ENCODE results near the gene MATN3. TPM values are rescaled to one million over a fixed set of nuclear protein-coding genes. Genes with fewer than 3 reads are reported as not detected.

Gene MATN3
- total RNA-seq, 2 experiments from 2014 or later = not detected

DNA sequence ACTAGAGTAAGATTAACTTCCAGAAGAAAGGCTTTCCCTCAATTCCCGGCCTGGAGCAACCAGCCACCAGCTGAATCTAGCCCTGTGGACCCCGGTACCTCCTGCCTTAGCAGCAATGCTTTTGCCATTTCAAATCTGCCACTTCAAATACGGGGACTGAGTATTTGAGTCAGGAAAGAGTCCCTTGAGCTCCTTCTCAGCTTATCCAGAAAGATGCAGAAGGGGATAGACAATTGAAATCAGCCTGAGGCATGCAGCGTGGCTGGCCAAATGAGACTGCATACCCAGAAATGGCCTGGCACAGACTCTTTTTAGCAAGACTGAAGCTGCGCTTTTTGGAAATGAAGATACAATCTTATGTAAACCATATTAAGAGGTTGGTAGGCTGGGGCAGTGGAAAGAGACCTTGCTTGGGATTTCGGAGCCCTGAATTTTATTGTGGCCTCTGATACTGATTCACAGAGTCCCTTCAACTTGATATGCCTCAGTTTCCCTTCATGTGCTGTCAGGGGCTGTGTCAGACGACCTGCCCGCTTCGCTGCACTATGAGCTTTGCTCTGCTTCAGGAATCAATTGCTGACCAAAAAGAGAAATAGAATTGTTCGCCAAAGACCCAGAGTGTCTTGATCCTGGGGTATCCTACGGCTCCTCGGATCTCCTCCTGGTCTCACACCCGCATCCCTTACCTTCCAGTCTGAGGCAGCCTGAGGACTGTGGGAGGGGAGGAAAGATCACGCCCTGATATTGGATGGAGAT lies 1.0 kb downstream of the MATN3 start:
- Histone ChIP-seq H3K79me2 (ENCODE audit: insufficient read depth, low read depth, low read length) (no peaks in the 10 kb centered on the region), H3K27ac (ENCODE audit: low read depth, low read length, poor library complexity, severe bottlenecking) (no peak overlapping the region), H3K4me1 (ENCODE audit: insufficient read depth, low read length, poor library complexity, severe bottlenecking) (no peaks in the 10 kb centered on the region), H3K9me2 (ENCODE audit: insufficient read depth, low read length) (no peaks in the 10 kb centered on the region), H3K4me2 (ENCODE audit: low read length) (no peak overlapping the region), H2AFZ (ENCODE audit: low read length) (no peak overlapping the region), H3K4me3 (ENCODE audit: low read depth, low read length, poor library complexity, severe bottlenecking) (no peak overlapping the region), H3K9me3 (ENCODE audit: low read length) (no peaks in the 10 kb centered on the region), H4K20me1 (ENCODE audit: insufficient read depth, low read length) (no peaks in the 10 kb centered on the region), H3K36me3 (ENCODE audit: insufficient read depth, low read length) (no peaks in the 10 kb centered on the region)
- TF ChIP-seq EZH2phosphoT487 (IDR thresholded peaks at IDR 0.05; ENCODE audit: borderline replicate concordance, low read depth, low read length) = no peak
- TF ChIP-seq, protein P1, sequence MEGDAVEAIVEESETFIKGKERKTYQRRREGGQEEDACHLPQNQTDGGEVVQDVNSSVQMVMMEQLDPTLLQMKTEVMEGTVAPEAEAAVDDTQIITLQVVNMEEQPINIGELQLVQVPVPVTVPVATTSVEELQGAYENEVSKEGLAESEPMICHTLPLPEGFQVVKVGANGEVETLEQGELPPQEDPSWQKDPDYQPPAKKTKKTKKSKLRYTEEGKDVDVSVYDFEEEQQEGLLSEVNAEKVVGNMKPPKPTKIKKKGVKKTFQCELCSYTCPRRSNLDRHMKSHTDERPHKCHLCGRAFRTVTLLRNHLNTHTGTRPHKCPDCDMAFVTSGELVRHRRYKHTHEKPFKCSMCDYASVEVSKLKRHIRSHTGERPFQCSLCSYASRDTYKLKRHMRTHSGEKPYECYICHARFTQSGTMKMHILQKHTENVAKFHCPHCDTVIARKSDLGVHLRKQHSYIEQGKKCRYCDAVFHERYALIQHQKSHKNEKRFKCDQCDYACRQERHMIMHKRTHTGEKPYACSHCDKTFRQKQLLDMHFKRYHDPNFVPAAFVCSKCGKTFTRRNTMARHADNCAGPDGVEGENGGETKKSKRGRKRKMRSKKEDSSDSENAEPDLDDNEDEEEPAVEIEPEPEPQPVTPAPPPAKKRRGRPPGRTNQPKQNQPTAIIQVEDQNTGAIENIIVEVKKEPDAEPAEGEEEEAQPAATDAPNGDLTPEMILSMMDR (conservative IDR thresholded peaks at IDR 0.05; ENCODE audit: low read length) = no peak
- no TSS peak for BruUV-seq (replicated peaks)
- ChIA-PET CTCF (ENCODE audit: unreplicated experiment) (no interaction called here), POLR2A (no interaction called here)
- intact Hi-C loops (cut with micrococcal nuclease; ENCODE audit: unreplicated experiment) = no loop called here
- no peak for DNase-seq (ENCODE audit: low spot score)

DNA sequence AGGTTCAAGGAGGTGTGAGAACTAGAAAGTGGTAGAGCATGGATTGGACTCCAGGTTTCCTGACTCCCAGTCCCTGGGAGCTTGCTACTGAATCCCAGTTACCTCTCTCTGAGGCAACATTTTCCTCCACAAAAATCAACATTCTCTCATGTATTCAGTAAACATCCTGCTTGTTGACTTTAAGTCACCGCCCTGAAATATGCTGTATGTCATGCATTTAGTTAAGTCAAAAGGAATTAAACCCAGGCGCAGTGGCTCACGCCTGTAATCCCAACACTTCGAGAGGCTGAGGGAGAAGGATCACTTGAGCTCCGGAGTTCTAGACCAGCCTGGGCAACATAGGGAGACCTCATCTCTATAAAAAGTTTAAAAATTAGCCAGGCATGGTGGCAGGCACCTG lies 3.8 kb downstream of the MATN3 start:
- no peaks in the 10 kb centered on the region for H3K4me1 ChIP-seq (ENCODE audit: insufficient read depth, low read length, poor library complexity, severe bottlenecking)
- no peaks in the 10 kb centered on the region for H3K9me2 ChIP-seq (ENCODE audit: insufficient read depth, low read length)
- no peaks in the 10 kb centered on the region for H3K79me2 ChIP-seq (ENCODE audit: insufficient read depth, low read depth, low read length)
- TF ChIP-seq, protein P1 (conservative IDR thresholded peaks at IDR 0.05; ENCODE audit: low read length) = no peak
- TF ChIP-seq EZH2phosphoT487 (IDR thresholded peaks at IDR 0.05; ENCODE audit: borderline replicate concordance, low read depth, low read length) = no peak
- H3K27ac ChIP-seq (ENCODE audit: low read depth, low read length, poor library complexity, severe bottlenecking) = no peak overlapping the region
- no peak for DNase-seq (ENCODE audit: low spot score)
- intact Hi-C loops (cut with micrococcal nuclease; ENCODE audit: unreplicated experiment) = no loop called here
- no peaks in the 10 kb centered on the region for H3K9me3 ChIP-seq (ENCODE audit: low read length)
- BruUV-seq (replicated peaks) = no TSS peak
- no peaks in the 10 kb centered on the region for H4K20me1 ChIP-seq (ENCODE audit: insufficient read depth, low read length)
- ChIA-PET POLR2A (no interaction called here), CTCF (ENCODE audit: unreplicated experiment) (no interaction called here)
- no peak overlapping the region for H3K4me2 ChIP-seq (ENCODE audit: low read length)
- H3K4me3 ChIP-seq (ENCODE audit: low read depth, low read length, poor library complexity, severe bottlenecking) = no peak overlapping the region
- no peaks in the 10 kb centered on the region for H3K36me3 ChIP-seq (ENCODE audit: insufficient read depth, low read length)
- no peak overlapping the region for H2AFZ ChIP-seq (ENCODE audit: low read length)

DNA sequence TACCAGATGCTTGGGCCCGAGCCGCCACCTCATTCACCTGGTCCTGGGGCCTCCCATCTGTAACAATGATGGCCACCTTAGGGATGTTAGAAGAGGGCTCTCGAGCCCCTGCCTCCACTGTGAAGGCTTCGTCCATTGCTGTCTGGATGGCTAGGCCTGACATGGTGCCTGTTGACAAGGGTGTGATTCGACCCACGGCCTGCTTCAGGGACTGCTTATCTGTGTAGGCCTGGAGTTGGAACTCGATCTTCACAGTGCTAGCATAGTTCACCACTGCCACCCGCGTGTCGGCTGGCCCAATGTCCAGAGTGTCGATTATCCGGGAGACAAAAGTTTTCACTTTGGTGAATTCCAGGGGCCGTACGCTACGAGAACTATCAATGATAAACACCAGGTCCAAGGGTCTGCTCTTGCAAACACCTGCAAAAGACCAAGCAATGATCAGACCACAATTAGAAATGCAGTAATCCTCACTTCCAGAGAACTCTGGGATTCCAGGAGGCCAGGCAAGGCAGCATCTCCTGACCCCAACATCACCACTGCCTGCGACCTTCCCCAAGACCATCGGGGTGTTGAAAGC lies 6.5 kb downstream of the MATN3 start:
- H3K4me3 ChIP-seq (ENCODE audit: low read depth, low read length, poor library complexity, severe bottlenecking) = no peak overlapping the region
- no peaks in the 10 kb centered on the region for H3K79me2 ChIP-seq (ENCODE audit: insufficient read depth, low read depth, low read length)
- no peaks in the 10 kb centered on the region for H4K20me1 ChIP-seq (ENCODE audit: insufficient read depth, low read length)
- H3K27ac ChIP-seq (ENCODE audit: low read depth, low read length, poor library complexity, severe bottlenecking) = no peak overlapping the region
- CTCF ChIA-PET (ENCODE audit: unreplicated experiment) = no interaction called here
- H3K9me3 ChIP-seq (ENCODE audit: low read length) = no peaks in the 10 kb centered on the region
- H3K36me3 ChIP-seq (ENCODE audit: insufficient read depth, low read length) = no peaks in the 10 kb centered on the region
- no TSS peak for BruUV-seq (replicated peaks)
- TF ChIP-seq, protein P1 (conservative IDR thresholded peaks at IDR 0.05; ENCODE audit: low read length) = no peak
- TF ChIP-seq EZH2phosphoT487 (IDR thresholded peaks at IDR 0.05; ENCODE audit: borderline replicate concordance, low read depth, low read length) = no peak
- POLR2A ChIA-PET = no interaction called here
- H3K9me2 ChIP-seq (ENCODE audit: insufficient read depth, low read length) = no peaks in the 10 kb centered on the region
- no peak overlapping the region for H3K4me2 ChIP-seq (ENCODE audit: low read length)
- intact Hi-C loops (cut with micrococcal nuclease; ENCODE audit: unreplicated experiment) = no loop called here
- DNase-seq (ENCODE audit: low spot score) = no peak
- no peak overlapping the region for H2AFZ ChIP-seq (ENCODE audit: low read length)
- no peaks in the 10 kb centered on the region for H3K4me1 ChIP-seq (ENCODE audit: insufficient read depth, low read length, poor library complexity, severe bottlenecking)
